ENCODE measurements around the gene ZCCHC7.

GRCh38 chr9:37289631-37290030, 169.3 kb downstream of the ZCCHC7 start:
- TF ChIP-seq CTCF (IDR thresholded peaks at IDR 0.05; ENCODE audit: low read depth, low read length) (no peak), EZH2phosphoT487 (IDR thresholded peaks at IDR 0.05; ENCODE audit: low read depth) (no peak)

Data from OCI-LY3 (cell line).